HG03139 (cell line): ENCODE data around the gene CEACAM18.
"Not testable (repeated sequence)": the region's sequence is repeated elsewhere in the genome, so short reads cannot be mapped to it uniquely, and the experiment has no call there.

ENCODE experiments used
- ATAC-seq: cut with Tn5 transposase; IDR thresholded peaks from one replicate; pipeline ENCODE4 v1.9.1; 2021; ENCODE audit not compliant: unreplicated experiment

CEACAM18 gene

DNA sequence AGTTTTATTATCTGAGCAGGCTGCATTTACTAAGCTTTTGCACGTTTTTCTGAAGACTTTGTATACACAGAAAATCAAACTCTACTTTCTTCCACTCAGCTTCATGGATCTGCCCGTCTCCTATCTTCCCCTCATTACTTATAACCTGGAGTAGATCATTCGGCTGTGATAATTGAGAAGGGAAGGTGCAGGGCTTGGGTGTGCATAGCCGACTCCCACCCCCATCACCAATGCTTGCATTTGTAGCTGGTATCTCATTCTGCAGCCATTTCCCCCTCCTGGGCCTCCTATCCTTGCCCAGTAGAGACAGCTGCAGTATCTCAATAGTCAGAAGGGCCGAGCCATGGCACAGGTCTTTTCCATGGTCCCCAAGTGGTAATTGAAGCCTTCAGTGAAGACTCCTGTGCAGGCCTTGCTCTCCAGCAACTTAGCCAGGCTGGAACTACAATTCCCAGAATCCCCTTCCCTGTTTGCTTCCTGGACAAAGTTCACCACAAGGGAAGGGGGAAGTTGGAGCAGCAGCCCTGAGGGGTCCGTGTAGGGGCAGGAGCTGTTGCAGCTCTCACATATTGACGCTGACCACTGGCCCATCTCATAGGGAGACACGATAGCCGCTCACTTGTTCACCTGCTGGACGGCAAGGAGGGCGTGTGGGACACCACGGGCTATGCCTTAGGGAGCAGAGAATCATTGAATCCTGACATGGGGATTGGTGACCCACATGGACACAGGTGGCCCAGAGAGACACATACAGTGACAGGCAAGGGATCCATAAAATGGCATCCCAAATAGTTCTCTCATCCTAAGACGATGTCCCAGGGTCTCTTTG lies 18.0 kb upstream of the CEACAM18 start:
- ATAC-seq, result no peak

DNA sequence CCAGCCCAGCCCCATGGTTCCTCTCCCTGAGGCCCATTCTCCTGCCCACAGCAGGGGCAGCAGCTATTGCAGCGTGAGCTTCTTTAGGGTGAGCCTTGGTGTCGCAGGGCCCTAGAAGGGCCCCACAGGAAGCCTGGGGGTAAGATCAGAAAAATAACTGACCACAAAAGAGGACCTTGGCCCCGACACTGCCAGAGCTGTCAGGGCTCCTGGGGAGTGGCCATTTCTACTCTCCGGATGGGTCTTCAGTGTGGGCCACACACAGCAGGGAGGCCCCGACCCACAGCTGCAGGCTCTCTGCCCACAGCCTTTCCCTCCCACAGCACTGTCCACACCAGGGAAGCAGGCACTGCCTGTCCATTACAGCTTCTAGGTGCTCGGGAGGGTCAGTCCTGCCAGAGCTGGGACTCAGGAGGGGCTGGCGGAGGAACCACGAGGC lies 16.6 kb upstream of the CEACAM18 start:
- ATAC-seq, result no peak

DNA sequence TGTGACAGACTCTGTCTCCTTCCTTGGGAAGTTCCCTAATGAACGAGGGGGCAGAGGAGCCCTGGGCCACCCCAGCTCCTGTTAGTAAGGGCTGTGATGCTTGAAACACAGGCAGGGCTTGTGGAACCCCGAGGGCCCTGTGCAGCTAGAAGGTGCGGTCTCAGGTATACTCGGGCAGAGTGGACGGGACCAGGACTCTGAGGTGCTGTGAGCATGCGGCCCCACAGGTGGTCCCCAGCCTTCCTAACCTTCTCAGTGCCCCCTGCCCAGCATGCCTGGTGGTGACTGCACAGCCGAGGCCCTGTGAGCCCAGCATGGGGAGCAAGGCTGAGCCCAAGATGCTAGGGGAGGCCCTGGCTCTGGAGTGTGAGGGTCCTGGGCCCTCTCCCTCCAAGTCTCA lies 16.1 kb upstream of the CEACAM18 start:
- ATAC-seq, result no peak

DNA sequence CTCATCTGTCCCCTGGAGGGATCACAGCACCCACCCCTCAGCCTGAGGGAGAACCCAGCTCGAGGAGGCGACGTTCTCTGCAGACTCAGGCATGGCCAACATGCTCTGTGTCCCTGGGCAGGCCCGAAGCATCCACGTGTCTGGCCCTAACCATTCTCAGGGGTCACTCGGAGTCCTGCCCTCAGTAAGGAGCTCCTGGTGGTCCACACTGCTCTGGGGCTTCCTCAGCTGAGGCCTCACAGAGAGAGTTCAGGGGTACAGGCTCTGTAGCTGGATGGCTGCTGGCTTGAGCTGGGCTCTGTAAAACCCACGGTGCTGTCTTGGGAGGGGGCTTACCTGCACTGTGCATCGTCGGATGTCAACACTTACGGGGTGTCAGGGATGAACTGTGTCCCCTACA lies 15.7 kb upstream of the CEACAM18 start:
- ATAC-seq, result no peak

DNA sequence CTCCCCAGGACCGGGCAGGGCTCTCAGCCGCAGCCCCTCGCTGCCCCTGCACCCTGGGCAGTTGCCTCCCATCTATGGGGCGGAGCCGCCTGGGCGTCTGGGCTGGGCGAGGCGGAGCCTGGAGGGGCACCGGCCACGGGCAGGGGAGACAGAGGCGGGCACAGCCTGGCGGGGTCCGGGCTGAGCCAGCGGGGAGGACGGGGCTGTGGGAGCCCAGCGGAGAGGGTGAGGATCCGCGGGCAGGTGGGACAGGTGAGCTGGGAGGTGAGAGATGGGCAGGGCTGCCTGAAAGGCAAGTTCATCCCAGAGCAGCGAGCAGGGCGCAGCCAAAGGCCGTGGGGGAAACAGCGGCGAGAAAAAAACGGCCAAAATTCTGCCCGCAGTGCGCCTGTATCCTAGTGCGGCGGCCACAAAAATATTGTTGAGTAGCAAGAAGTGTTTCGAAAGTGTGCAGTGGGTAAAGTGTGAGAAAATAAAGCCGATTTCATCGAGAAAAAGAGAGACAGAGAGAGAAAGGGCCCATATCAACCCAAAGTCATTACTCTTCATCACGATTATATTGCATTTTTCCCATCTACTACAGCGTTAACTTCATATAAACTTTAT lies 14.3 kb upstream of the CEACAM18 start:
- ATAC-seq, result not testable (repeated sequence)

DNA sequence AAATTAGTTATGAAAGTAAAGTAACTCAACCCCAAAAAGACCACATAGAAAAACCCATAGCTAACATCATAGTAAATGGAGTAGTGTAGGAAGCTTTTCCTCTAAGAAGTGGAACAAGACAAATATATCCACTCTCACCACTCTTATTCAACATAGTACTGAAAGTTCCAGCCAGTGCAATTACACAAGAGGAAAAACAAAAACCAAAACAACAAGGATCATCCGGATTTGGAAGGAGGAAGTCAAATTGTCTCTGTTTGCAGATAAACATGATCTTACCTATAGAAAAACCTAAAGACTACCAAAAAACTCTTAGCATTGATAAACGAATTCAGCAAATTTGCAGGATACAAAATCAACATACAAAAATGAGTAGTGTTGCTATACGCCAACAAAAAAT lies 11.6 kb upstream of the CEACAM18 start:
- ATAC-seq, result no peak

DNA sequence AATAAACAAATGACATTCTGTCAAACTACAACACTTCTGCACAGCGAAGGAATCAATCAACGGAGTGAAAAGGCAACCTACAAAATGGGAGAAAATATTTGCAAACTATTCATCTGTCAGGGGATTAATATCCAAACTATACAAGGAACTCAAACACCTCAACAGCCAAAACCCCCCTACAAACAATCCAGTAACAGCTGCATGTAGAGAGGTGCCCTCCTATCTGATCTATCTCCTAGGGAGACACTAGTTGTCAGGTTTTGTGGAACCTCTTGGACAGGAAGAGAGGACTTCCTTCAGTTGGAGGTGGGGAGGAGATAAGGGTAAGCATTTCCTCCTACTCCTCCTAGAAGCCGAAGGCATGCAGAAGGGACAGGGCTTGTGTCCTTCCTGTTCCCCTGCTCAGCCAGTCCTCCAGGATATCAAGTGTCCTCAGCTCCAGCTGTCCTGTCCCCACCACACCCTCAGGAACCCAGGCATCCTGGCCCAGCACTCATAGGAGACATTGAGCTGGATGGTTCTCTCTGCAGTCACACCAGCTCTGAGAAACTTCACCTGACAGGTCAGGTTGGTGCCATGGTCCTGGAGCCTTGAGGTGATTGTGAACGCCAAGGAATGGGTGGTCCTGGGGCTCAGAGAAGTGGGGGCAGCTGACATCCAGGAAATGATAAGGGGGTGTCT lies 10.3 kb upstream of the CEACAM18 start:
- ATAC-seq, result no peak

DNA sequence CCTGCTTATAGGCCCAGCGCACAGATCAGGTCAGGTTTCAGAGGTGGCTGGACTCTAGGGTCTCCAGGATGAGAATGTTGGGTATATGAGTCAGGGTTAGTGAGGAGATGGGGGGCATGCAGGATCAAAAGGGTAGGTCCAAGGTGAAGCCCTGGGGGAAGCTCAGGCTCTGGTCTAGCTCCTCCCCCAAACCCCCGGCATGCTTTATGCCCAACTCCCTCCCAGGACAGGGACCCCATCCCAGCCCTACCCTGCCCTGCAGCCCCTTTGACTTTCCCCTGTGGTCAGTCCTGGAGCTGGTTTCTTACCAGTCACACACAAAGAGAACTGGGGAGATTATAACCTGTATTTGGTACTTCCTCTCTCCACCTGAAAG lies 9.8 kb upstream of the CEACAM18 start:
- ATAC-seq, result no peak

DNA sequence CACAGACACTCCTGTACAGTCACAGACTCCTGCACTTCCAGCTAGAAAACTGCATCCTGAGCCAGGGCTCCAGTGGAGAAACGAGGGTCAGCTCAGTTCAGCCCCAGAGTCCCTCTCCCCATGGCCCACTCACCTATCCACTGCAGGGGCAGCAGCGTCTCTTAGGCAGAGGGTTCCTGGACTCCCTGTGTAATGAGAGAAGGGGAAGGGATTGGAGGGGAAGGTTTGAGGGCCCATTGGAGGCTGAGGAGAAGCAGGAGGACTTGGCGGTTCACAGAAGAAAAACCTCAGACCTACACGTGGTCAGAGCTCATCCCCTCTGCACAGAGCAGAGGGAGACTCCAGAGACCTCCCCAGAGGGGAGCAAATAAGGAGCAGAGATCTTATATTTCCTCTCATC lies 9.2 kb upstream of the CEACAM18 start:
- ATAC-seq, result no peak

DNA sequence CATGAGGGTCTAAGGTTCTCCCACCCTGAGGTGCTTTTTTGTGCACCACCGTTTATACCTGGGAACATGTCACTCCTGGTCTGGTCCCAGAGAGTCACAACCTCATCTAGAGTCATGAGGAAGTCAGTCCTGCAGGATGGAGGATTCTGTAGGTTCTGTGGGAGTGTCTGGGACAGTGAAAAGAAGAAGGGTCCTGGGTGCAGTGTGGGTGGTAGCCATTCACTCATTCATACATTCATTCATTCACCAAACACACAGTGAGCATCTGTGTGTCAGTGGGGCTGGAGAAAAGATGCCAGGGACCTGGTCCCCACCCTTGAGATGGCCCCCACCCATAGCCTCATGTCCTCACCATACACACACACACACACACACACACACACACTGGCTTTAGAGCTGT lies 8.7 kb upstream of the CEACAM18 start:
- no peak for ATAC-seq

DNA sequence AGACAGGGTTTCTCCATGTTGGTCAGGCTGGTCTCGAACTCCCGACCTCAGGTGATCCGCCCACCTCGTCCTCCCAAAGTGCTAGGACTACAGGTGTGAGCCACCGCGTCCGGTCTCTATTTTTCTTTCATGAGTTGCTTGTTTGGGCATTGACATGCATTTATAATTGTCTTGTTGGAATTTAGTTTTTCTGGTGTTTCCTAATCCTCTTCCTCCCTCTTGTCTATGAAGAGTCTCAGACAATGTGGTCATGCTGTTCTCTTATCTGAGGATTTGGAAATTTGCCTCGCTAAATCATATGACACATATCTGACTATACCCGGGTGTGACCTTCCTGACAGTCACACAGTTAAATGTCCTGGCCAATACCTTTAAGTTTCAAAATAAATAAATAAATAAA lies 7.4 kb upstream of the CEACAM18 start:
- ATAC-seq, result no peak

DNA sequence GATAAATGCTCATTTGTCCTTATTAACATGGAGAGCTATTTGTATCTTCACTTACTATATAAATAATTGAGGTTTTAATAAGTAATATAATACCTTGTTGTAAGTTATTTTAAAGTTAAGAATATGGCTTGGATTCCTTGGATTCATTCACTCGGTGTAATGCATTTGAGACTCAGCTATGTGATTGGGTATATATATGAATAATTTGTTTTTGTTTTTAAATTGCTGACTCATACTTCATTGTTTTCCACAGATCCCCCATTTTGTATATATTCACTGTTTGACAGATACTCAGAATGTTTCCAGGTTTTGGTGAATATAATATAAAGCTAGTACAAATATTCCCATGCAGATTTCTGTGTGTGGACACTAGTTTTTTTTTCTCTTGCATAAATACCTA lies 6.8 kb upstream of the CEACAM18 start:
- ATAC-seq, result no peak

DNA sequence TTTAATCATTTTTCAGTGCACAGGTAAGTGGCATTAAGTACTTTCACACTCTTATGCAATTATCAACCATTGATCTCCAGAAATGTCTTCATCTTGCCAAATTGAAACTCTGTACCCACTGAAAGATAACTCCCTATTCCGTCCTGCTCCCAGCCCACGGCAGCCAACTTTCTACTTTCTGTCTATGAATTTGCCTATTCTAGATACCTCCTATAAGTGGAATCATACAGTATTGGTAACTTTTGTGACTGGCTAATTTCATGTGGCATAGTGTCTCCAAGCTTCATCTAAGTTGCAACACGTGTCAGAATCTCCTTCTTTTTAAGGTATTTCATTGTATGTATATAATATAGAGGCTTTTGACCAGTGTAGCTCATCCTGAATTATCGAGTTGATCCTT lies 5.7 kb upstream of the CEACAM18 start:
- no peak for ATAC-seq

DNA sequence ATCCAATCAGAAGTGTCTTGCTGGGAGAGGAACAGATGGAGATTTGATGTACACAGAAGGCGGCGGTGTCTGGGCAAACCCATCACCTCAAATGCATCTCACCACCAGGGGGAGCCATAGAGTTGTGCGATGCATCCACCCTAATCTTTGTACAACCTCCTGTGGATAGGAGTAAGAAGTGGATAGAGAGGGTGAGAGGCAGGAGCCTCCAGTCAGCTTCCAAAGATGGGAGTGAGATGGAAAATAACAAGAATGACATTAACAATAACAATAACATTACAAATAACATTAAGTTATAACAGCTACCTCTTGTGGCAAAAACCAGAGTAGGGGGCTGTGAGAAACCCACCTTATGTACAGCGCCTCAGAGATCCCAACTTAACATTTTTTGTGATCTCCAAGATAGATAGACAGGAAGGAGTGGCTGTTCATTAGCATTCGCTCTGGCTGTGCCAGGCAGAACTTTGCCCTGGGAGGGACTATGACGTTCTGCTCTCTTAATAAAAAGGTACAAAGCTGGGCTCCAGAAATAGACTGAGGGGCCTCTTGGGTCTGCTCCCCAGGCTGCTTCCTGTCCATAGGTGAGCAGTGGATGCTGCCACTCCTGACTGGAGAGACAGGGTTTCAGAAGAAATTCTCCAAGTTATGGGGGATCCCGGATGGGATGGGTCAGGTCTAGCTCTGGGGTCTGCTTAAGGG lies 5.2 kb upstream of the CEACAM18 start:
- ATAC-seq, result no peak

DNA sequence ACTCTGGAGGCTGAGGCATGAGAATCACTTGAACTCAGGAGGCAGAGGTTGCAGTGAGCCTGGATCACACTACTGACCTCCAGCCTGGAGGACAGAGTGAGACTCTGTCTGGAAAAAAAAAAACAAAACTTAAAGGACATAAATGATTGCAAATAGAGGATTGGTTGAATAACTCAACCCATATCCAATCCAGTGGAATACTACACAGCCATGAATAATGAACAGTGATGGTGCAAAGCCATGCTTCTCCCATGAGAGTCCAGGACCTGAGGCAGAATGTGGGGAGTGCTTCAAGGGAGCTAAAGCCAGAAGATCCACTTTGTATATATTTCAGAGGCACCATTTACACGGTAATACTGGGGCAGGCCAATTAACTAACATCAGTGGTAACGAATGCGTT lies 2.2 kb upstream of the CEACAM18 start:
- no peak for ATAC-seq

DNA sequence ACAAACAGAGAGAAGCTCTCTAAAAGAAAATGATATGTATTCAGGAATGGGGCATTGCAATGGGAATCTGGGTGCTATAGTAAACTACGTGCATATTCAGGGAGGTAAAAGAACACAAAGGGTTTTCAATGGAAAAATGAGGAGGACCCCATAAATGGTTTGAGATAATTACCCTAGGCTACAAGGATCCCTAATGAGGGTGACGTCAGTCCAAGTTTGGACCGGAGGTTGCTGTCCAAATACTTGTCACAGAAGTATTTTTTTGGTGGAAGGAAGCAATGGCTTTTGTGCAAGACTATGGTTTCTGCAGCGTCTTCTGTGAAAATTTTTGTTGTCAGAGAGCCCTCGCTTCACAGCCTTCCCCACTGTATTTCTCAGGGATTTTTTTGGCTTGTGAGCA lies 995 bp upstream of the CEACAM18 start:
- ATAC-seq, result no peak

DNA sequence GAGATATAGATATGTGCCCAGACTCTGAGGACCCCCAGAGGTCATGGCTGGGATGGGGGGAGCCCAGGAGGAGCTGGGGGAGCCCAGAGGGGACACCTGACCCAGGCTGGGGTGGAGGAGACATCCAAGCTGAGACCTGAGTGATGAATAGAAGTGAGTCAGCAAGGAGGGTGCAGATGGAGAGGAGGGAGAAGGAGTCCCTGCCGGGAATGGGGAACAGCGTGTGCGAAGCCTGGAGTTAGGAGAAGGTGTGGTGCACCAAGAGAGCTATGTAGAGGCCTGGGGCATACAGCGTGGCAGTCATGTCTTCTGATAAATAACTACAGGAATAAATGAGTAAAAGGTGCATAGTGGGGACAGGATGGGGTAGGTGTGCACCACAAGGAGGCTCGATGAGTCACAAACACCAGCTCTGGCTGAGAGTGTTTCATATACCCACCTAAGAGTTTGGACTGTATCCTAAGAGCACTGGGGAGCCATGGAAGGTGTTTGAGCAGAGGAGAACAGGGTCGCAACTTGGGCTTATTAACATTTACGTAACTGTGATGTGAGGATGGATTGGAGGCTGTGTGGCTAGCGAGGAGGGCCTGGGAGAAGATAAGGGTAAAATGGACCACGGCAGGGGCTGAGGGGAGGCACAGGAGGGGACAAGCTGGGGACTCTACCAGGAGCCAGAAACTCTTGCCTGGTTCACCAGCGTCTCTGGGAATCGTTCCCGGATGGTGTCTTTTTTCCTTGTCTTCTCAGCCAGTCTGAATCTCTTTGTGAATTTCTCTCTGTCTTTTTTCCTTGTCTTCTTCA lies 1.4 kb downstream of the CEACAM18 start:
- no peak for ATAC-seq

DNA sequence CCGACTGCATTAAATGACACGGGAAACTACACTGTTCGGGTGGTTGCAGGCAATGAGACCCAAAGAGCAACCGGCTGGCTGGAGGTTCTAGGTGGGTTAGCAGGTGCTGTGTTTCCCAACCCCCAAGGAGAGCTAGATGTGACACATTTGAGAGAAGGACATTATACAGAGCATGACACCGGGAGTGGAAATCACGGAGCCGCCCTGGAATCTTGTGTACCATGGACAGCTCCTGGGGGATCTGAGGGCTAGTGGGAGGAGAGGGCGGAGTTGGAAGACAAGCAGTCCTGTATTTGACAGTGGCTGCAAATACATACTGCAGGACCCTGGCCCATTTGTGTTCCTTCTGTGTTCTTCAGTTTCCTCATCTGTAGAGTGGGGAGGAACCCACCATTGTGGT lies 2.3 kb downstream of the CEACAM18 start:
- no peak for ATAC-seq

DNA sequence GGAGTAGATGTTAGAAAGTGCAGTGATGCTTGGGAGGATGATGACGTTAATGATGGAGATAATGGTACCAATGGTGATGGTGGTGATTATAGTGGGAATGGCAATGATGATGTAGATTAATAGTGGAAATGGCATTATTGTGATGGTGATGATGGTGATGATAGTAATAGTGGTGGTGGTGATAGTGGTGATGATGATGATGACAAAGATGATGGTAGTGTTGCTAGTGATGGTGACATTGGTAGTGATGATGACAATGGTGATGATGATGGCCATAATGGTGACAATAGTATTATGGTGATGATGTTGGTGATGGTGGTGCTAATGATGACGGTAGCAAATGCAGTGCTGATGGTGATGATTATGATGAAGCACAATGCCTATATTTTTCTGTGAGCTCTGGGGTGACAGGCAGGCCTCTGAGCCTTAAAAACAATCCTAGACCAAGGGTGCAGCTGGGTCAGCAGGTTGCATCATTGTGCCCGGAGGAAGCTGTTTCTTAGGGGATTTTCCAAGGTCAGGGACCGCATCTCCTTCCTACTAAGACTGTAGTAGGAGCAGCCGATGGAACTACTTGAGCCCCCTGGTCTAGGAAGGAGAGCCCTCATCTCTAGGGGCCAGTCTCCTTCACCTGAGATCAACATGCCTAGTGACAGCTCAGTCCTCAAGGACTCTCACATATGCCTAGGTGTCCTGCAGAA lies 7.8 kb downstream of the CEACAM18 start:
- ATAC-seq, result no peak

DNA sequence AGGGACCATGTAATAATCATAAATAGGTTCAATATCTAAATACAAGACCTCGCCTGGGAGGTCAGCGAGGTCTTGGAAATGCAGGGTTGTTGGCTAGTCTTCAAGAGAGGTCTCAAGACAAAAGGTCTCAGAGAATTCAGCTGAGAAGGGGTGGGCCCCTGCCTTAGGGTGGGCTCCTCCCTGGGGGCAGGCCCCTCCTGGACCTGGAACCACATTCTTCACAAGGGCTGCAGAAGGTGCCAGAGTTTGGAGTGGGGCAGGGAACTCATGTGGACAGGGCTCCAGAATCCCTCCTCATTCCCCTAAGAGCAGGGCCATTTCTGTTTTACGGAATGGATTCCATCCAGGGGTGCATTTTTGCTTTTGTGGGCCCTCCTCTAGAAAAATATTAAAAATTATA lies 10.2 kb downstream of the CEACAM18 start:
- ATAC-seq, result no peak
